M059J (cell line): Measurements from ENCODE around the gene DOCK2. TPM values are rescaled to one million over a fixed set of nuclear protein-coding genes. Genes with fewer than 3 reads are reported as not detected.
"Not testable (repeated sequence)": the region's sequence is repeated elsewhere in the genome, so short reads cannot be mapped to it uniquely, and the experiment has no call there.

Source experiments
- DNase-seq: peaks from one replicate; pipeline ENCODE4 v3.0.0-alpha.2; 2012; ENCODE audit warnings: low read depth
- total RNA-seq: library from RNA; depleted of rRNA; stranded (reverse); fragments of >200 nt; shearing (Covaris generic); gene quantifications from 2 replicates; pipeline ENCODE4 v1.2.3, GENCODE V29; 2014

DOCK2 gene
- total RNA-seq, 1 experiment from 2014 or later, result 45.9 TPM

GRCh38 chr5:169719360-169720314 lies 82.6 kb downstream of the DOCK2 start:
- no peak for DNase-seq

GRCh38 chr5:169721771-169722170 lies 84.7 kb downstream of the DOCK2 start:
- DNase-seq, result no peak

GRCh38 chr5:169723103-169723831 lies 86.2 kb downstream of the DOCK2 start:
- no peak for DNase-seq

- DNase-seq, result no peak
These were observed 87.4 kb downstream of the DOCK2 start for GRCh38 chr5:169724303-169725087.

GRCh38 chr5:169725665-169726064 lies 88.6 kb downstream of the DOCK2 start:
- not testable (repeated sequence) for DNase-seq

GRCh38 chr5:169728418-169728817 lies 91.3 kb downstream of the DOCK2 start:
- DNase-seq, result no peak

GRCh38 chr5:169731221-169731620 lies 94.1 kb downstream of the DOCK2 start:
- DNase-seq, result no peak

- no peak for DNase-seq
These were observed 95.8 kb downstream of the DOCK2 start for GRCh38 chr5:169732841-169733240.

- DNase-seq, result no peak
These were observed 98.8 kb downstream of the DOCK2 start for GRCh38 chr5:169735913-169736312.

- no peak for DNase-seq
These were observed 99.6 kb downstream of the DOCK2 start for GRCh38 chr5:169736653-169737052.

GRCh38 chr5:169740435-169740834 lies 103.4 kb downstream of the DOCK2 start:
- no peak for DNase-seq

- DNase-seq, result peak; percentile 96
These were observed 105.8 kb downstream of the DOCK2 start for GRCh38 chr5:169742771-169743296.

- peak; percentile 66 for DNase-seq
These were observed 107.3 kb downstream of the DOCK2 start for GRCh38 chr5:169744336-169744735.

GRCh38 chr5:169745441-169746146 lies 108.5 kb downstream of the DOCK2 start:
- DNase-seq, result peak; percentile 92

GRCh38 chr5:169746147-169746694 lies 109.1 kb downstream of the DOCK2 start:
- DNase-seq, result no peak

- no peak for DNase-seq
These were observed 111.1 kb downstream of the DOCK2 start for GRCh38 chr5:169748174-169748573.

- DNase-seq, result no peak
These were observed 112.2 kb downstream of the DOCK2 start for GRCh38 chr5:169749295-169749694.

- DNase-seq, result peak; percentile 51
These were observed 114.4 kb downstream of the DOCK2 start for GRCh38 chr5:169751490-169751889.

- DNase-seq, result peak; percentile 62
These were observed 115.5 kb downstream of the DOCK2 start for GRCh38 chr5:169752566-169752965.

GRCh38 chr5:169753795-169754194 lies 116.7 kb downstream of the DOCK2 start:
- peak; percentile 66 for DNase-seq

GRCh38 chr5:169754737-169755136 lies 117.7 kb downstream of the DOCK2 start:
- DNase-seq, result no peak
